Natural killer cell (primary cell): ENCODE measurements around the gene FSIP1. TPM values are rescaled to one million over a fixed set of nuclear protein-coding genes. Genes with fewer than 3 reads are reported as not detected.

ENCODE experiments used
- ATAC-seq, 3 donors: fragments of 150-1000 bp in 2 of 3; fragments of 200-7000 bp in 1 of 3; cut with Tn5 transposase; 1 replicate in 1 of 3; 2 replicates in 2 of 3; pipeline ENCODE4 v1.10.0; 2021; ENCODE audit warnings: mild to moderate bottlenecking in 2 of 3, moderate library complexity in 2 of 3
- DNase-seq, 2 donors: peaks; one replicate each; pipeline versions ENCODE4 v3.0.0 to v3.0.0-alpha.2; 2013 to 2021; ENCODE audit warnings: mixed read lengths in 1 of 2
- H3K27ac ChIP-seq: one replicate; pipeline ENCODE4 v1.5.1; 2013; ENCODE audit warnings: mild to moderate bottlenecking, low read length
- H3K27me3 ChIP-seq: one replicate; pipeline ENCODE4 v1.6.1; 2013; ENCODE audit warnings: low read length; ENCODE audit not compliant: control insufficient read depth, insufficient read depth
- H3K36me3 ChIP-seq: one replicate; pipeline ENCODE4 v1.6.1; 2013; ENCODE audit warnings: low read length; ENCODE audit not compliant: control insufficient read depth, insufficient read depth
- H3K4me1 ChIP-seq: one replicate; pipeline ENCODE4 v1.6.1; 2013; ENCODE audit warnings: low read length; ENCODE audit not compliant: control insufficient read depth, insufficient read depth
- H3K4me3 ChIP-seq: one replicate; pipeline ENCODE4 v1.5.1; 2013; ENCODE audit warnings: low read length
- H3K9me3 ChIP-seq: one replicate; pipeline ENCODE4 v1.6.1; 2013; ENCODE audit warnings: low read length; ENCODE audit not compliant: control insufficient read depth, insufficient read depth
- H3K27ac Mint-ChIP-seq, 2 donors: one replicate each; pipeline ENCODE4 v1.8.0; 2022; ENCODE audit warnings: mild to moderate bottlenecking in 2 of 2, mixed read lengths in 2 of 2, moderate library complexity in 1 of 2
- H3K27me3 Mint-ChIP-seq, 2 donors: one replicate each; pipeline ENCODE4 v1.8.0; 2022; ENCODE audit warnings: low read depth in 2 of 2, mixed read lengths in 2 of 2
- H3K36me3 Mint-ChIP-seq: one replicate; pipeline ENCODE4 v1.8.0; 2022; ENCODE audit warnings: mixed read lengths
- H3K4me1 Mint-ChIP-seq, 2 donors: one replicate each; pipeline ENCODE4 v1.8.0; 2022; ENCODE audit warnings: mixed read lengths in 2 of 2
- H3K4me3 Mint-ChIP-seq: one replicate; pipeline ENCODE4 v1.8.0; 2022; ENCODE audit warnings: mild to moderate bottlenecking, moderate library complexity, mixed read lengths
- H3K9me3 Mint-ChIP-seq, 2 donors: one replicate each; pipeline ENCODE4 v1.8.0; 2022; ENCODE audit warnings: mixed read lengths in 2 of 2
- CTCF ChIP-seq: fragments of 200-600 bp; IDR thresholded peaks from one replicate; pipeline ENCODE4 v1.8.0; 2022; ENCODE audit warnings: antibody characterized with exemption
- WGBS: methylation state at CpG from one replicate; pipeline ENCODE4 v1.1.7; 2013; ENCODE audit warnings: missing lambda C conversion rate; ENCODE audit not compliant: insufficient coverage; 5-methylcytosine and 5-hydroxymethylcytosine counted together
- intact Hi-C: fragments of 100-400 bp; cut with micrococcal nuclease; formaldehyde crosslinking; loops from one replicate; pipeline ENCODE4 v1.14.2; 2022
- total RNA-seq, 4 donors: library from RNA; stranded (reverse); fragments of 120-200 nt in 1 of 4; gene quantifications; one replicate each; pipeline versions ENCODE4 v1.2.3 to v1.2.4, GENCODE V29; 2013 to 2022

FSIP1 gene
- total RNA-seq, 3 donors from 2014 or later (not counting 1 experiment from before 2014, with no cell fraction given) = 1.1 to 2.3 (median 1.8) TPM

DNA sequence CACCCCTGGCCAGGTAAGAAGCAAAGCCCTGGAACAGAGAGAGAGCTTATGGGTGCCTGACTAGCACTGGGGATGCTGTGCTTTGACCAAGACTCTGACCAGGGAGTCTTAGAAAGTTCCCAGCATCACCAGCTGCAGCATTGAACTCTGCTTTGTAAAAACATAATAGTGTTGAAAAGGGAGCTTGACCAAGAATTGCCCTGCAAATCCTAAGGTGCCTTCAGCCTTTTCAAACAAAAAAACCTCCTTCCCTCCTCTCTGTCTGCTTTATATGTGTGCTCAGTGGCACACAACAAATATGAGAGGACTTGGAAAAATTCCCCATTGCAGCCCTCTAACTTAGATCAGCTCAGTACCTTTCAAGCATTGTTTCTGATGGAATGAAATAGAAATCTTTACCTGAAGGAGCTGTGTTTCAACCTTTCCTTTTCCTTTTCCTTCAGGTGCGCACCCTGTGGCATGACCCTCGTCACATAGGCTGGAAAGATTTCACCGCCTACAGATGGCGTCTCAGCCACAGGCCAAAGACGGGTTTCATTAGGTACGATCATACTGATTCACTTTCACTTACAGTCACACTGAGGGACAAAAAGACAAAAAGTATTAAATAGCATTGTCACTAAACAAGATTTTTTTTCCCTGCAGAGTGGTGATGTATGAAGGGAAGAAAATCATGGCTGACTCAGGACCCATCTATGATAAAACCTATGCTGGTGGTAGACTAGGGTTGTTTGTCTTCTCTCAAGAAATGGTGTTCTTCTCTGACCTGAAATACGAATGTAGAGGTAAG lies 188.8 kb downstream of the FSIP1 start:
- Mint-ChIP-seq H3K4me3 (peak overlapping the region; percentile 63), H3K9me3 (no peaks in the 10 kb centered on the region), H3K27me3 (no peaks in the 10 kb centered on the region), H3K36me3 (peaks cover 59% of the 10 kb centered on the region), H3K27ac (peak overlapping the region; percentile 82 to 94), H3K4me1 (peaks cover 10 to 28% of the 10 kb centered on the region in 2 donors)
- H3K4me1 ChIP-seq = peaks cover 9% of the 10 kb centered on the region
- ATAC-seq (peak; percentile 72 to 94 (median 86)), DNase-seq (peak in 1 of 2 donors; percentile 73)
- H3K9me3 ChIP-seq = no peaks in the 10 kb centered on the region
- TF ChIP-seq CTCF = peak; percentile 26
- intact Hi-C loops = no loop called here
- peak overlapping the region; percentile 24 for H3K27ac ChIP-seq
- H3K27me3 ChIP-seq = no peaks in the 10 kb centered on the region
- no peak overlapping the region for H3K4me3 ChIP-seq
- WGBS = 29% methylated on average over 7 of the region's 7 CpGs
- peaks cover 28% of the 10 kb centered on the region for H3K36me3 ChIP-seq

GRCh38 chr15:39593071-39593655 lies 189.5 kb downstream of the FSIP1 start:
- Histone ChIP-seq H3K36me3 (peaks cover 30% of the 10 kb centered on the region), H3K27me3 (no peaks in the 10 kb centered on the region), H3K9me3 (no peaks in the 10 kb centered on the region), H3K27ac (no peak overlapping the region), H3K4me3 (no peak overlapping the region), H3K4me1 (peaks cover 16% of the 10 kb centered on the region)
- DNase-seq (no peak), ATAC-seq (no peak)
- 96% methylated on average over 15 of the region's 15 CpGs for WGBS
- Mint-ChIP-seq H3K27me3 (no peaks in the 10 kb centered on the region), H3K27ac (peak overlapping the region; percentile 82 to 94), H3K36me3 (peaks cover 60% of the 10 kb centered on the region), H3K9me3 (no peaks in the 10 kb centered on the region), H3K4me1 (peaks cover 12 to 30% of the 10 kb centered on the region in 2 donors), H3K4me3 (no peak overlapping the region)
- no peak for TF ChIP-seq CTCF
- intact Hi-C loops = no loop called here

GRCh38 chr15:39592500-39592899 lies 190.1 kb downstream of the FSIP1 start:
- intact Hi-C loops = no loop called here
- no peak for ATAC-seq
- Mint-ChIP-seq H3K4me1 (peaks cover 17 to 30% of the 10 kb centered on the region in 2 donors), H3K27ac (no peak overlapping the region), H3K27me3 (no peaks in the 10 kb centered on the region), H3K36me3 (peaks cover 53% of the 10 kb centered on the region), H3K4me3 (no peak overlapping the region), H3K9me3 (no peaks in the 10 kb centered on the region)
- Histone ChIP-seq H3K27ac (no peak overlapping the region), H3K36me3 (peaks cover 30% of the 10 kb centered on the region), H3K4me3 (no peak overlapping the region), H3K4me1 (peaks cover 21% of the 10 kb centered on the region), H3K9me3 (no peaks in the 10 kb centered on the region), H3K27me3 (no peaks in the 10 kb centered on the region)
- 89% methylated on average over 6 of the region's 6 CpGs for WGBS
- no peak for TF ChIP-seq CTCF
- DNase-seq = no peak
